GM13976 (cell line): ENCODE measurements around the gene MMP27.

Source experiments
- DNase-seq: peaks from one replicate; pipeline ENCODE4 v3.0.0; 2012; ENCODE audit warnings: low spot score
- CTCF ChIP-seq: IDR thresholded peaks from 2 replicates; pipeline ENCODE4 v1.5.1; 2012; ENCODE audit warnings: borderline replicate concordance, mild to moderate bottlenecking; ENCODE audit not compliant: insufficient read depth; ENCODE audit errors: extremely low read depth, missing control alignments, control extremely low read depth
- in situ Hi-C: fragments of 300-500 bp; cut with MboI; formaldehyde crosslinking; loops from one replicate; pipeline ENCODE4 v1.12.0; 2022; ENCODE audit warnings: low sequenced_read_pairs, mixed read lengths, inconsistent platforms; ENCODE audit not compliant: unreplicated experiment

Gene MMP27

GRCh38 chr11:102717280-102717679, 11.7 kb upstream of the MMP27 start:
- in situ Hi-C loops, result no loop called here
- no peak for TF ChIP-seq CTCF
- no peak for DNase-seq

- in situ Hi-C loops, result no loop called here
- no peak for DNase-seq
- no peak for TF ChIP-seq CTCF
Observed at GRCh38 chr11:102716527-102716926, 11.0 kb upstream of the MMP27 start.

GRCh38 chr11:102712137-102712536, 6.6 kb upstream of the MMP27 start:
- no peak for DNase-seq
- in situ Hi-C loops, result no loop called here
- no peak for TF ChIP-seq CTCF

GRCh38 chr11:102709201-102709945, 3.8 kb upstream of the MMP27 start:
- DNase-seq, result no peak
- in situ Hi-C loops, result no loop called here
- TF ChIP-seq CTCF, result no peak

- no peak for DNase-seq
- no peak for TF ChIP-seq CTCF
- in situ Hi-C loops, result no loop called here
Observed at GRCh38 chr11:102708654-102709053, 3.1 kb upstream of the MMP27 start.

- DNase-seq, result no peak
- in situ Hi-C loops, result no loop called here
- no peak for TF ChIP-seq CTCF
Observed at GRCh38 chr11:102704841-102705240, 728 bp downstream of the MMP27 start.

GRCh38 chr11:102703826-102704493, 1.6 kb downstream of the MMP27 start:
- no peak for TF ChIP-seq CTCF
- in situ Hi-C loops, result no loop called here
- no peak for DNase-seq
